GM12878 (cell line): Measurements from ENCODE around the gene AGTR2. TPM values are rescaled to one million over a fixed set of nuclear protein-coding genes. Genes with fewer than 3 reads are reported as not detected.

Experiments
- ATAC-seq: fragments of 200-7000 bp; cut with Tn5 transposase; 3 replicates; pipeline ENCODE4 v1.9.1; 2020; ENCODE audit warnings: mild to moderate bottlenecking, moderate library complexity
- BruUV-seq: library from RNA; stranded (reverse); fragments of 400-500 nt; replicated peaks from 2 replicates; lab custom pipeline; 2021; lab: Mats Ljungman, UMichigan
- CTCF ChIA-PET: fragments of 300-600 bp; sonication (Branson Sonifier 250); formaldehyde crosslinking; extraction: SDS; loops from one replicate; lab custom pipeline; 2021; ENCODE audit warnings: inconsistent platforms; lab: Yijun Ruan, JAX
- POLR2A ChIA-PET: fragments of 350-600 bp; formaldehyde crosslinking; extraction: SDS; loops from one replicate; lab custom pipeline; 2021; ENCODE audit warnings: inconsistent platforms; lab: Charles Lee
- RAD21 ChIA-PET: fragments of 300-600 bp; sonication (Branson Sonifier 250); formaldehyde crosslinking; loops from one replicate; lab custom pipeline; 2023; ENCODE audit warnings: antibody characterized with exemption; ENCODE audit not compliant: unreplicated experiment; lab: Charles Lee
- SMC1A ChIA-PET: fragments of 300-600 bp; sonication (Branson Sonifier 250); formaldehyde crosslinking; loops from one replicate; lab custom pipeline; 2023; ENCODE audit not compliant: unreplicated experiment, uncharacterized antibody; lab: Charles Lee
- DNase-seq: peaks from one replicate; pipeline ENCODE4 v3.0.0-alpha.2; 2011; ENCODE audit warnings: low read depth, low spot score
- FAIRE-seq: peaks from 3 replicates; lab custom pipeline; 2011; peaks lifted over from hg19 to GRCh38; lab: Jason Lieb, UNC
- H2AFZ ChIP-seq: 2 replicates; pipeline ENCODE4 v1.6.0; 2011; ENCODE audit warnings: low read depth, low read length, control low read depth; ENCODE audit not compliant: control insufficient read depth
- H3K27ac ChIP-seq: 2 replicates; pipeline ENCODE4 v1.5.1; 2011; ENCODE audit warnings: control low read depth; ENCODE audit not compliant: control insufficient read depth, insufficient read depth
- H3K27me3 ChIP-seq, 2 experiments: replicated peaks in 1 of 2; 2 replicates each; pipeline versions ENCODE4 v1.6.0 to v1.6.1; 2011; ENCODE audit warnings: low read length in 1 of 2; ENCODE audit not compliant: control insufficient read depth in 2 of 2, insufficient read depth in 2 of 2
- H3K36me3 ChIP-seq, 2 experiments: 2 replicates each; pipeline ENCODE4 v1.5.1; 2011; ENCODE audit warnings: low read length in 1 of 2; ENCODE audit not compliant: control insufficient read depth in 2 of 2, insufficient read depth in 2 of 2
- H3K4me1 ChIP-seq: 2 replicates; pipeline ENCODE4 v1.6.1; 2011; ENCODE audit warnings: mild to moderate bottlenecking, low read length, moderate library complexity, mixed read lengths; ENCODE audit not compliant: control insufficient read depth, insufficient read depth
- H3K4me2 ChIP-seq: 2 replicates; pipeline ENCODE4 v1.6.0; 2011; ENCODE audit warnings: control low read depth; ENCODE audit not compliant: control insufficient read depth, insufficient read depth
- H3K4me3 ChIP-seq: fragments of 200-600 bp; sonication (generic); 2 replicates; pipeline ENCODE4 v1.5.1; 2016
- H3K79me2 ChIP-seq: 2 replicates; pipeline ENCODE4 v1.6.0; 2011; ENCODE audit warnings: low read length; ENCODE audit not compliant: control insufficient read depth, insufficient read depth
- H3K9ac ChIP-seq: 2 replicates; pipeline ENCODE4 v1.8.0; 2011; ENCODE audit warnings: low read length, control low read depth, mixed read lengths; ENCODE audit not compliant: control insufficient read depth, insufficient read depth
- H3K9me3 ChIP-seq: replicated peaks from 3 replicates; pipeline ENCODE4 v1.5.1; 2011; ENCODE audit warnings: mild to moderate bottlenecking, low read length; ENCODE audit not compliant: control insufficient read depth, insufficient read depth
- H4K20me1 ChIP-seq: 2 replicates; pipeline ENCODE4 v1.6.0; 2011; ENCODE audit not compliant: control insufficient read depth, insufficient read depth
- BMI1 ChIP-seq: fragments of 450-650 bp; IDR thresholded peaks from 2 replicates; pipeline ENCODE4 v1.6.1; 2016; ENCODE audit warnings: mild to moderate bottlenecking, moderate library complexity, borderline replicate concordance
- CBX3 ChIP-seq: fragments of 200-600 bp; sonication (generic); IDR thresholded peaks from 2 replicates; pipeline ENCODE4 v1.6.1; 2016; ENCODE audit warnings: low read depth, borderline replicate concordance
- HDAC6 ChIP-seq: fragments of 200-600 bp; sonication (generic); IDR thresholded peaks from one replicate; pipeline ENCODE4 v1.8.0; 2017; ENCODE audit warnings: antibody characterized with exemption; ENCODE audit not compliant: unreplicated experiment
- MXI1 ChIP-seq: fragments of 150-350 bp; IDR thresholded peaks from 2 replicates; pipeline ENCODE4 v1.6.1; 2011; ENCODE audit warnings: low read depth, mild to moderate bottlenecking, inconsistent platforms, low read length, improper control_type of control experiment
- MYC ChIP-seq: IDR thresholded peaks from 2 replicates; pipeline ENCODE4 v1.6.1; 2011; ENCODE audit warnings: mild to moderate bottlenecking, low read length, moderate library complexity, inconsistent platforms; ENCODE audit not compliant: insufficient read depth, insufficient replicate concordance, insufficient read length, severe bottlenecking
- POLR2A ChIP-seq: IDR thresholded peaks from 2 replicates; pipeline ENCODE4 v1.6.1; 2011; ENCODE audit warnings: low read depth, mild to moderate bottlenecking, low read length
- POLR2AphosphoS2 ChIP-seq: IDR thresholded peaks from 2 replicates; pipeline ENCODE4 v1.6.1; 2011; ENCODE audit warnings: low read depth, mild to moderate bottlenecking, low read length, improper control_type of control experiment, moderate library complexity
- SREBF2 ChIP-seq: IDR thresholded peaks from 2 replicates; pipeline ENCODE4 v1.6.1; 2012; ENCODE audit warnings: mild to moderate bottlenecking, low read length
- STAT1 ChIP-seq: fragments of 450-650 bp; conservative IDR thresholded peaks from 2 replicates; pipeline ENCODE4 v1.6.1; 2014; ENCODE audit warnings: antibody characterized with exemption, mild to moderate bottlenecking
- TCF12 ChIP-seq: IDR thresholded peaks from 2 replicates; pipeline ENCODE4 v1.6.1; 2011; ENCODE audit warnings: low read depth, mild to moderate bottlenecking, low read length
- TCF3 ChIP-seq: IDR thresholded peaks from 2 replicates; pipeline ENCODE4 v1.6.1; 2012; ENCODE audit warnings: low read depth, mild to moderate bottlenecking, low read length, borderline replicate concordance; ENCODE audit not compliant: insufficient read depth
- whole genome bisulfite sequencing: methylation state at CpG from one replicate; pipeline ENCODE4 v1.1.6; 2016; ENCODE audit warnings: low lambda C conversion rate; ENCODE audit not compliant: insufficient replicate concordance, insufficient coverage; ENCODE audit errors: missing lambda C conversion rate; 5-methylcytosine and 5-hydroxymethylcytosine counted together
- in situ Hi-C: fragments of 300-500 bp; cut with MboI; formaldehyde crosslinking; loops from 9 replicates; pipeline ENCODE4 v1.14.3; 2018; ENCODE audit warnings: mixed read lengths
- intact Hi-C: fragments of 100-400 bp; cut with micrococcal nuclease; formaldehyde crosslinking; loops from one replicate; pipeline ENCODE4 v1.14.2; 2022; ENCODE audit not compliant: unreplicated experiment
- polyA plus RNA-seq, 11 experiments: library from polyadenylated mRNA; depleted of rRNA in 4 of 11; unstranded in 6 of 11; stranded (reverse) in 5 of 11; fragments of >200 nt; fragmentation: Nextera tagmentation in 4 of 11; fragmentation: Illumina TruSeq in 1 of 11; extraction: Ambion mirVana in 4 of 11; extraction: Trizol in 1 of 11; gene quantifications; 1 replicate in 1 of 11; 2 replicates in 10 of 11; pipeline versions ENCODE4 v1.2.1 to v1.2.3, GENCODE V29; 2011 to 2016; ENCODE audit warnings: inconsistent platforms in 2 of 11, missing spikeins in 2 of 11, low read depth in 1 of 11
- total RNA-seq, 4 experiments: library from RNA; depleted of rRNA in 3 of 4; stranded (reverse); fragments of >200 nt in 3 of 4; fragmentation: Illumina TruSeq in 1 of 4; extraction: Trizol in 1 of 4; gene quantifications; 2 replicates each; pipeline versions ENCODE4 v1.2.1 to v1.2.3, GENCODE V29; 2013 to 2021
- TF ChIP-seq, protein P1 (sequence below): fragments of 450-650 bp; IDR thresholded peaks from 2 replicates; pipeline ENCODE4 v1.6.1; 2017; ENCODE audit warnings: mild to moderate bottlenecking
- TF ChIP-seq, protein P2 (sequence below): fragments of 450-650 bp; formaldehyde crosslinking; IDR thresholded peaks from 2 replicates; pipeline ENCODE4 v1.4.0; 2020; ENCODE audit warnings: mild to moderate bottlenecking, moderate library complexity
- TF ChIP-seq, protein P3 (sequence below): IDR thresholded peaks from 2 replicates; pipeline ENCODE4 v1.6.1; 2011; ENCODE audit warnings: borderline replicate concordance, low read depth, mild to moderate bottlenecking, moderate library complexity, mixed read lengths, low read length; ENCODE audit not compliant: insufficient read depth; ENCODE audit errors: extremely low read length
- TF ChIP-seq, protein P4 (sequence below): IDR thresholded peaks from 2 replicates; pipeline ENCODE4 v1.6.1; 2011; ENCODE audit warnings: low read depth, low read length, improper control_type of control experiment, borderline replicate concordance
- TF ChIP-seq, protein P5 (sequence below): fragments of 150-350 bp; IDR thresholded peaks from 2 replicates; pipeline ENCODE4 v1.6.1; 2014; ENCODE audit warnings: mild to moderate bottlenecking, low read depth, low read length

Gene AGTR2
- total and polyA plus RNA-seq, 10 of the 15 experiments (the other 5 are each of a cell fraction or from before 2014, with no cell fraction given): 0.46 TPM; not detected in 9

DNA sequence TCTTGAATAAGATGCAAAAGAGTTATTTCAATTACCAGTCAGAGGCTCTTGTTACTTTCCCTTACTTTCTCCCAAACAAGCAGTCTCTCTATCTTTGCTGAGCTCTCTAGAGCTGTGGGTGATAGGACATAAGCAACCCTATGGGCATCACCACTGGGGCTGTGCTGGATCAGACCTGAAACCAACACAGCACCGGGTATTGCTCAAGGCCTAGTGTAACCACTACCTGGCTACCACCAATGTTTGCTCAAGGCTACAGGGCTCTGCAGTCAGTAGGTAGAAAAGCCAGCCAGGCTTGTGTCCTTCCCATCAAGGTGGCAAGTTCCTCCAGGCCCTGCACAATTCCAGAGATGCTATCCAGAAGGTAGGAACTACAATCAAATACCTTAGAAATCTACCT, 35.3 kb upstream of the AGTR2 start:
- 0% methylated on average over 1 of the region's 1 CpG for WGBS
- ATAC-seq: no peak

More for the DNA sequence above, 35.3 kb upstream of the AGTR2 start:
- RAD21 ChIA-PET: no interaction called here
- Histone ChIP-seq H3K9me3 (no peaks in the 10 kb centered on the region), H3K79me2 (no peaks in the 10 kb centered on the region), H3K27me3 (no peaks in the 10 kb centered on the region), H4K20me1 (no peaks in the 10 kb centered on the region), H3K9ac (no peak overlapping the region), H3K4me2 (no peak overlapping the region), H2AFZ (no peak overlapping the region), H3K36me3 (no peaks in the 10 kb centered on the region), H3K4me3 (no peak overlapping the region)
- no TSS peak for BruUV-seq
- CTCF ChIA-PET: no interaction called here
- POLR2A ChIA-PET: interaction anchor here (0.5 kb wide), 1 partner anchor 416 kb away, joined by 6 read pairs; no protein-coding TSS in a partner anchor
- no peak for DNase-seq
- in situ Hi-C loops (no loop called here), intact Hi-C loops (no loop called here)
- SMC1A ChIA-PET: no interaction called here
- TF ChIP-seq, protein P1, sequence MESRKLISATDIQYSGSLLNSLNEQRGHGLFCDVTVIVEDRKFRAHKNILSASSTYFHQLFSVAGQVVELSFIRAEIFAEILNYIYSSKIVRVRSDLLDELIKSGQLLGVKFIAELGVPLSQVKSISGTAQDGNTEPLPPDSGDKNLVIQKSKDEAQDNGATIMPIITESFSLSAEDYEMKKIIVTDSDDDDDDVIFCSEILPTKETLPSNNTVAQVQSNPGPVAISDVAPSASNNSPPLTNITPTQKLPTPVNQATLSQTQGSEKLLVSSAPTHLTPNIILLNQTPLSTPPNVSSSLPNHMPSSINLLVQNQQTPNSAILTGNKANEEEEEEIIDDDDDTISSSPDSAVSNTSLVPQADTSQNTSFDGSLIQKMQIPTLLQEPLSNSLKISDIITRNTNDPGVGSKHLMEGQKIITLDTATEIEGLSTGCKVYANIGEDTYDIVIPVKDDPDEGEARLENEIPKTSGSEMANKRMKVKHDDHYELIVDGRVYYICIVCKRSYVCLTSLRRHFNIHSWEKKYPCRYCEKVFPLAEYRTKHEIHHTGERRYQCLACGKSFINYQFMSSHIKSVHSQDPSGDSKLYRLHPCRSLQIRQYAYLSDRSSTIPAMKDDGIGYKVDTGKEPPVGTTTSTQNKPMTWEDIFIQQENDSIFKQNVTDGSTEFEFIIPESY: no peak
- TF ChIP-seq HDAC6: no peak
- TF ChIP-seq MYC: no peak
- TF ChIP-seq, protein P2, sequence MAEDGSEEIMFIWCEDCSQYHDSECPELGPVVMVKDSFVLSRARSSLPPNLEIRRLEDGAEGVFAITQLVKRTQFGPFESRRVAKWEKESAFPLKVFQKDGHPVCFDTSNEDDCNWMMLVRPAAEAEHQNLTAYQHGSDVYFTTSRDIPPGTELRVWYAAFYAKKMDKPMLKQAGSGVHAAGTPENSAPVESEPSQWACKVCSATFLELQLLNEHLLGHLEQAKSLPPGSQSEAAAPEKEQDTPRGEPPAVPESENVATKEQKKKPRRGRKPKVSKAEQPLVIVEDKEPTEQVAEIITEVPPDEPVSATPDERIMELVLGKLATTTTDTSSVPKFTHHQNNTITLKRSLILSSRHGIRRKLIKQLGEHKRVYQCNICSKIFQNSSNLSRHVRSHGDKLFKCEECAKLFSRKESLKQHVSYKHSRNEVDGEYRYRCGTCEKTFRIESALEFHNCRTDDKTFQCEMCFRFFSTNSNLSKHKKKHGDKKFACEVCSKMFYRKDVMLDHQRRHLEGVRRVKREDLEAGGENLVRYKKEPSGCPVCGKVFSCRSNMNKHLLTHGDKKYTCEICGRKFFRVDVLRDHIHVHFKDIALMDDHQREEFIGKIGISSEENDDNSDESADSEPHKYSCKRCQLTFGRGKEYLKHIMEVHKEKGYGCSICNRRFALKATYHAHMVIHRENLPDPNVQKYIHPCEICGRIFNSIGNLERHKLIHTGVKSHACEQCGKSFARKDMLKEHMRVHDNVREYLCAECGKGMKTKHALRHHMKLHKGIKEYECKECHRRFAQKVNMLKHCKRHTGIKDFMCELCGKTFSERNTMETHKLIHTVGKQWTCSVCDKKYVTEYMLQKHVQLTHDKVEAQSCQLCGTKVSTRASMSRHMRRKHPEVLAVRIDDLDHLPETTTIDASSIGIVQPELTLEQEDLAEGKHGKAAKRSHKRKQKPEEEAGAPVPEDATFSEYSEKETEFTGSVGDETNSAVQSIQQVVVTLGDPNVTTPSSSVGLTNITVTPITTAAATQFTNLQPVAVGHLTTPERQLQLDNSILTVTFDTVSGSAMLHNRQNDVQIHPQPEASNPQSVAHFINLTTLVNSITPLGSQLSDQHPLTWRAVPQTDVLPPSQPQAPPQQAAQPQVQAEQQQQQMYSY (CRISPR knock-in tag): no peak
- TF ChIP-seq, protein P3, sequence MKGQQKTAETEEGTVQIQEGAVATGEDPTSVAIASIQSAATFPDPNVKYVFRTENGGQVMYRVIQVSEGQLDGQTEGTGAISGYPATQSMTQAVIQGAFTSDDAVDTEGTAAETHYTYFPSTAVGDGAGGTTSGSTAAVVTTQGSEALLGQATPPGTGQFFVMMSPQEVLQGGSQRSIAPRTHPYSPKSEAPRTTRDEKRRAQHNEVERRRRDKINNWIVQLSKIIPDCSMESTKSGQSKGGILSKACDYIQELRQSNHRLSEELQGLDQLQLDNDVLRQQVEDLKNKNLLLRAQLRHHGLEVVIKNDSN: no peak
- TF ChIP-seq POLR2A: no peak
- no peak for TF ChIP-seq TCF12
- TF ChIP-seq BMI1: no peak
- no peak for TF ChIP-seq TCF3
- TF ChIP-seq SREBF2: no peak
- no peak for TF ChIP-seq MXI1
- no peak for TF ChIP-seq STAT1
- TF ChIP-seq, protein P4, sequence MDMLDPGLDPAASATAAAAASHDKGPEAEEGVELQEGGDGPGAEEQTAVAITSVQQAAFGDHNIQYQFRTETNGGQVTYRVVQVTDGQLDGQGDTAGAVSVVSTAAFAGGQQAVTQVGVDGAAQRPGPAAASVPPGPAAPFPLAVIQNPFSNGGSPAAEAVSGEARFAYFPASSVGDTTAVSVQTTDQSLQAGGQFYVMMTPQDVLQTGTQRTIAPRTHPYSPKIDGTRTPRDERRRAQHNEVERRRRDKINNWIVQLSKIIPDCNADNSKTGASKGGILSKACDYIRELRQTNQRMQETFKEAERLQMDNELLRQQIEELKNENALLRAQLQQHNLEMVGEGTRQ: no peak
- TF ChIP-seq POLR2AphosphoS2: no peak
- TF ChIP-seq CBX3: no peak
- TF ChIP-seq, protein P5, sequence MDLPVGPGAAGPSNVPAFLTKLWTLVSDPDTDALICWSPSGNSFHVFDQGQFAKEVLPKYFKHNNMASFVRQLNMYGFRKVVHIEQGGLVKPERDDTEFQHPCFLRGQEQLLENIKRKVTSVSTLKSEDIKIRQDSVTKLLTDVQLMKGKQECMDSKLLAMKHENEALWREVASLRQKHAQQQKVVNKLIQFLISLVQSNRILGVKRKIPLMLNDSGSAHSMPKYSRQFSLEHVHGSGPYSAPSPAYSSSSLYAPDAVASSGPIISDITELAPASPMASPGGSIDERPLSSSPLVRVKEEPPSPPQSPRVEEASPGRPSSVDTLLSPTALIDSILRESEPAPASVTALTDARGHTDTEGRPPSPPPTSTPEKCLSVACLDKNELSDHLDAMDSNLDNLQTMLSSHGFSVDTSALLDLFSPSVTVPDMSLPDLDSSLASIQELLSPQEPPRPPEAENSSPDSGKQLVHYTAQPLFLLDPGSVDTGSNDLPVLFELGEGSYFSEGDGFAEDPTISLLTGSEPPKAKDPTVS: no peak
- TF ChIP-seq, all 136 proteins: peak for 0
- Histone ChIP-seq H3K4me1 (no peaks in the 10 kb centered on the region), H3K27ac (no peak overlapping the region)
- no peak for FAIRE-seq
